Ishikawa (cell line): ENCODE results near the gene FGF14.

Experiments
- CEBPB ChIP-seq: IDR thresholded peaks from 2 replicates; pipeline ENCODE4 v1.6.1; 2012
- CREB1 ChIP-seq: IDR thresholded peaks from 2 replicates; pipeline ENCODE4 v1.6.1; 2012; ENCODE audit warnings: low read depth
- EGR1 ChIP-seq: IDR thresholded peaks from 2 replicates; pipeline ENCODE4 v1.6.1; 2012
- EP300 ChIP-seq: IDR thresholded peaks from 2 replicates; pipeline ENCODE4 v1.6.1; 2012; ENCODE audit warnings: borderline replicate concordance
- FOXM1 ChIP-seq: IDR thresholded peaks from 2 replicates; pipeline ENCODE4 v1.6.1; 2012; ENCODE audit warnings: low read depth, borderline replicate concordance
- MAX ChIP-seq: IDR thresholded peaks from 2 replicates; pipeline ENCODE4 v1.6.1; 2012
- NFIC ChIP-seq: IDR thresholded peaks from 2 replicates; pipeline ENCODE4 v1.6.1; 2012
- RAD21 ChIP-seq: IDR thresholded peaks from 2 replicates; pipeline ENCODE4 v1.6.1; 2012; ENCODE audit warnings: low read depth
- REST ChIP-seq: IDR thresholded peaks from 2 replicates; pipeline ENCODE4 v1.6.1; 2012; ENCODE audit warnings: low read depth, mild to moderate bottlenecking
- TAF1 ChIP-seq: IDR thresholded peaks from 2 replicates; pipeline ENCODE4 v1.6.1; 2012; ENCODE audit warnings: low read depth, mild to moderate bottlenecking
- TCF12 ChIP-seq: IDR thresholded peaks from 2 replicates; pipeline ENCODE4 v1.6.1; 2012; ENCODE audit warnings: low read depth
- TEAD4 ChIP-seq: IDR thresholded peaks from 2 replicates; pipeline ENCODE4 v1.6.1; 2012
- USF1 ChIP-seq: IDR thresholded peaks from 2 replicates; pipeline ENCODE4 v1.6.1; 2012
- YY1 ChIP-seq: IDR thresholded peaks from 2 replicates; pipeline ENCODE4 v1.6.1; 2012; ENCODE audit warnings: low read depth
- ZBTB7A ChIP-seq: IDR thresholded peaks from 2 replicates; pipeline ENCODE4 v1.6.1; 2012; ENCODE audit warnings: low read depth

Gene FGF14

GRCh38 chr13:102276404-102276803 is 125.4 kb downstream of the FGF14 start:
- TF ChIP-seq REST (no peak), FOXM1 (no peak), RAD21 (no peak), CREB1 (no peak), MAX (no peak), USF1 (no peak), TCF12 (no peak), CEBPB (no peak), YY1 (no peak), ZBTB7A (no peak), EP300 (no peak), TEAD4 (no peak), EGR1 (no peak), NFIC (no peak), TAF1 (no peak)

GRCh38 chr13:102275969-102276368 is 125.9 kb downstream of the FGF14 start:
- TF ChIP-seq EGR1 (no peak), NFIC (no peak), TCF12 (no peak)

- TF ChIP-seq EP300 (no peak), CREB1 (no peak), REST (no peak), ZBTB7A (no peak), TEAD4 (no peak), TAF1 (no peak), RAD21 (no peak)
Measured at GRCh38 chr13:102273111-102273510, 128.7 kb downstream of the FGF14 start.

- TF ChIP-seq NFIC (no peak), ZBTB7A (no peak), FOXM1 (no peak), EP300 (no peak), MAX (no peak), CREB1 (no peak), REST (no peak), RAD21 (no peak), TEAD4 (no peak), USF1 (no peak), CEBPB (no peak), TAF1 (no peak), EGR1 (no peak), YY1 (no peak), TCF12 (no peak)
Measured at GRCh38 chr13:102267191-102267590, 134.7 kb downstream of the FGF14 start.

- no peak for TF ChIP-seq EP300
- no peak for TF ChIP-seq NFIC
- TF ChIP-seq RAD21 = no peak
- no peak for TF ChIP-seq CREB1
- no peak for TF ChIP-seq YY1
- no peak for TF ChIP-seq TAF1
- no peak for TF ChIP-seq USF1
- TF ChIP-seq FOXM1 = no peak
- no peak for TF ChIP-seq CEBPB
- TF ChIP-seq REST = no peak
- no peak for TF ChIP-seq EGR1
- TF ChIP-seq TEAD4 = no peak
- no peak for TF ChIP-seq MAX
- TF ChIP-seq TCF12 = no peak
Measured at GRCh38 chr13:102261809-102262208, 140.0 kb downstream of the FGF14 start.
